GM21786 (cell line): ENCODE results near the gene CEBPA.
"Not testable (repeated sequence)": the region's sequence is repeated elsewhere in the genome, so short reads cannot be mapped to it uniquely, and the experiment has no call there.

Source experiments
- ATAC-seq: cut with Tn5 transposase; IDR thresholded peaks from one replicate; pipeline ENCODE4 v1.9.1; 2021; ENCODE audit not compliant: unreplicated experiment

The CEBPA gene

DNA sequence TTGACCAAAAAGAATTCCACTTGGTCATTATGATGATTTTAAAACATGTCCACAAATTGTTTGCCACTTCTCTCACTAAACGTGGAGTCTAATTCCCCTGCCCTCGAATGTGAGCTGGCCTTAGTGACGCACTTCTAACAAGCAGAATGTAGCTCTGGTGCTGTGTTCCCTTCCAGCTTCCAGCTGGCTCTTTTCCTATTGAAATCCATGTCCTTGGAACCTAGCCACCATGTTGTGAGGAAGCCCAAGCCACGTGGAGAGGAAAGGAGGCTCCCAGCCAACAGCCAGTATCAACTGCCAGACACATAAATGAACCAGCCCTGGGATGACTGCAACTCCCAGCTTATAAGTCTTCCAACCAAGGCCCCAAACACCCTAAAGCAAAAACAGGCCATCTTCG is 23.6 kb upstream of the CEBPA start:
- no peak for ATAC-seq

DNA sequence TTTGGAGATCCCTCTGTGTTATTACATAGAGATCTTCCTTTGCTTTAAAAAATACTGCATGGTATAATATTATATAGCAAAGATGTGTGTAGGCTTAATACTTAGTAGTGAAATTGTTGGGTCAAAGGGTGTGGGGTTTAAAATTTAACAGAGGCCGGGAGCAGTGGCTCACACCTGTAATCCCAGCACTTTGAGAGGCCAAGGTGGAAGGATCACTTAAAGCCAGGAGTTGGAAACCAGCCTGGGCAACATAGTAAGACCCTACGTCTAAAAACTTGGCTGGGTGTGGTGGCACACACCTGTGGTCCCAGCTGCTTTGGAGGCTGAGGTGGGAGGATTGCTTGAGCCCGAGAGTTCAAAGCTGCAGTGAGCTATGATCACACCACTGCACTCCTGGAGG is 22.3 kb upstream of the CEBPA start:
- ATAC-seq, result no peak

DNA sequence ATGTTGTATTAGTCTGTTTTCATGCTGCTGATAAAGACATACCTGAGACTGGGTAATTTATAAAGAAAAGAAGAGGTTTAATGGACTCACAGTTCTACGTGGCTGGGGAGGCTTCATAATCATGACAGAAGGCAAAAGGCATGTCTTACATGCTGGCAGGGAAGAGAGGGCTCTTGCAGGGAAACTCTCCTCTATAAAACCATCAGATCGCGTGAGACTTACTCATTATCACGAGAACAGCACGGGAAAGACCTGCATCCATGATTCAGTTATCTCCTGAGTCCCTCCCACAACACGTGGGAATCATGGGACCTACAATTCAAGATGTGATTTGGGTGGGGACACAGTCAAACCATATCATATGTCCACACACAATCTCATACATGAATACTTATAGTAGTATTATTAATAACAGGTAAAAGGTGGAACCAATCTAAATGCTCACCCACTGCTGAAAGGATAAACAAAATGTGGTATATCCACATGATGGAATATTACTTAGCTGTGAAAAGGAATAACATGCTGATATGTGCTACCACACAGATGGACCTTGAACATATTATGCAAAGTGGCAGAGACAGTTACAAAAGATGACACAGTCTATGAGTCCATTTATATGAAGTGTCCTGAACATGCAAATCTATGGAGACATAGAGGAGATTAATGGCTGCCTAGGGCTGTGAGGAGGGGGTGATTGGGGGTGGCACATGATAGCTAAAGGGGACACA is 20.9 kb upstream of the CEBPA start:
- no peak for ATAC-seq

DNA sequence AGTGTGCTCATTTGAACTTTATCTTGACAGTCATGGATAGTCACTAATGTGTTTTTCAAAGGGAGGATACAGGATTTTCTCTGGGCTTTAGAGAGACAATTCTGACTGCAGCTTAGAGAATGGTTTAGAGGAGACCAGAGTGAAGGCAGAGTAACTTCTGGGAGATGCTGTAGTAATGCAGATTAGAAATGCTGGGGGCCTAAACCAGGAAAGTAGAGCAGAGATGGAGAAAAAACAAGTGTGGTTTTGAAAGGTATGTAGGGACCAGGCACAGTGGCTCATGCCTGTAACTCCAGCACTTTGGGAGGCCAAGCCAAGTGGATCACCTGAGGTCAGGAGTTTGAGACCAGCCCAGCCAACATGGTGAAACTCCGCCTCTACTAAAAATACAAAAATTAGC is 18.3 kb upstream of the CEBPA start:
- no peak for ATAC-seq

DNA sequence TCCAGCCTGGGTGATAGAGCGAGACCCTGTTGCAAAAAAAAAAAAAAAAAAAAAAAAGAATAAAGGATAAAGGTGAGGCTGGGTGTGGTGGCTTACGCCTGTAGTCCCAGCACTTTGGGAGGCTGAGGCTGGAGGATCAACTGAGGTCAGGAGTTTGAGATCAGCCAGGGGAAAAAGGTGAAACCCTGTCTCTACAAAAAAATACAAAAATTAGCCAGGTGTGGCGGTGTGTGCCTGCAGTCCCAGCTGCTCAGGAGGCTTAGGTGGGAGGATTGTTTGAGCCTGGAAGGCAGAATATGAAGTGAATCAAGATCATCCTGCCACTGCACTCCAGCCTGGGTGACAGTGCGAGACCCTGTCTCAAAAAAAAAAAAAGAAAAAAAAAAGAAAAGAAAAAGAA is 15.7 kb upstream of the CEBPA start:
- not testable (repeated sequence) for ATAC-seq

DNA sequence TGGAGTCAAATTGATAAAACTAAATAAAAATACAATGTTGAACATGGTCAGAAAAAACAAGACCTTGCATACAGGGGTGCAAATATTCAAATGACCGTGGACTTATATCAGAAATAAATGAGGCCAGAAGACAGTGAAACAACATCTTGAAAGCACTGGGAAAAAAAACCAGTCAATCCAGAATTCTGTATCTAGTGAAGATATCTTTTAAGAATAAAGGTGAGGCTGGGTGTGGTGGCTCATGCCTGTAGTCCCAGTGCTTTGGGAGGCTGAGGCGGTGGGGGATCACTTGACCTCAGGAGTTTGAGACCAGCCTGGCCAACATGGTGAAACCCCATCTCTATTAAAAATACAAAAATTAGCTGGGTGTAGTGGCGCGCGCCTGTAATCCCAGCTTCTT is 15.2 kb upstream of the CEBPA start:
- ATAC-seq, result no peak

DNA sequence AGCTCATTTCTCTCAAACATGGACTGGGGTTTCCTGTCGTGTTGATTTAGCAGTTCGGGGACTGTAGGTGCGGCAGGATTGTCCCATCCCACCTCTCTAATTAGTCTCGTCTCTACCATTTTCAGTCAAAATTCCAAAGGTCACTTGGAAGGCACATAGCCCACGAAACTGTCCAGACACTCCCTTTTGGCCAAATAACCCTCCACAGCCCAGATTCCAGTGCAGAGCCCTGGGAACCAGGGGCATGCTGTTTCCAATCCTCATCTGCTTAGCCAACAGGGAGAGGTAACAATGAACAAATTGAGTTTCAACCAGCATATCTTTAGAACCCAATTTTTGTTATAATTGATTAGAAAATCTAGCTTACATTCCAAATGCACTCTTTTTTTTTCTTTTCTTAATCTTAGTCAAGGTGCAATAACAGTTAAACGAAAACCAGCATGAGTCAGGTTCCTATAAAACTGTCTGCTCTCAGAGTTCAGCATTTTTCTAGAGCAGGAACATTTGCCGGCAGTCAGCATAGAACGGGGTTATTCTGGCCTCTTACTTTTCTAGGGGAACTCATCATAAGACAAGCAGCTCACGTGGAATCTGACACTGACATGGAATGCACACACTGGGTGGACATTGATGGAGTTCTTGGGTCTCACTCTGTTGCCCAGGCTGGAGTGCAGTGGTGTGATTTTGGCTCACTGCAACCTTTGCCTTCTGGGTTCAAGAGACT is 14.4 kb upstream of the CEBPA start:
- ATAC-seq, result no peak

DNA sequence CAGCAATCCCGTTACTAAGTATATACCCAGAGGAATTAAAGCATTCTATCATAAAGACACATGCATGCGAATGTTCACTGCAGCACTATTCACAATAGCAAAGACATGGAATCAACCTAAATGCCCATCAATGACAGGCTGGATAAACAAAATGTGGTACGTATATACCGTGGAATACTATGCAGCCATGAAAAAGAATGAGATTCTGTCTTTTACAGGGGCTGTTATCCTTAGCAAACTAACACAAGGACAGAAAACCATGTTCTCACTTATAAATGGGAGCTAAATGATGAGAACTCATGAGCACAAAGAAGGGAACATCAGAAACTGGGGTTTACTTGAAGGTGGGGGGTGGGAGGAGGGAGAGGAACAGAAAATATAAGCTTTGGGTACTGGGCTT is 10.5 kb upstream of the CEBPA start:
- ATAC-seq, result not testable (repeated sequence)

DNA sequence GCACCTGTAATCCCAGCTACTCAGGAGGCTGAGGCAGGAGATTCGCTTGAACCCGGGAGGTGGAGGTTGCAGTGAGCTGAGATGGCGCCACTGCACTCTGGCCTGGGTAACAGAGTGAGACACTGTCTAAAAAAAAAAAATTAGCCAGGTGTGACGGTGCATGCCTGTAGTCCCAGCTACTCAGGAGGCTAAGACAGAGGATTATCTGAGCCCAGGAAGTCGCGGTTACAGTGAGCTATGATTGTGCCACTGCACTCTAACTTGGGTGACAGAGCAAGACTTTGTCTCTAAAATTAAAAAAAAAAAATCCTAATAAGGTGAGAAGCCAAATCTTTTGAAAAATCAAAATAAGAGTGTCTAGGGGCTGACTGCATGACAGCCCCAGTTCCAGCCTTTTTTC is 9.7 kb upstream of the CEBPA start:
- ATAC-seq, result no peak

DNA sequence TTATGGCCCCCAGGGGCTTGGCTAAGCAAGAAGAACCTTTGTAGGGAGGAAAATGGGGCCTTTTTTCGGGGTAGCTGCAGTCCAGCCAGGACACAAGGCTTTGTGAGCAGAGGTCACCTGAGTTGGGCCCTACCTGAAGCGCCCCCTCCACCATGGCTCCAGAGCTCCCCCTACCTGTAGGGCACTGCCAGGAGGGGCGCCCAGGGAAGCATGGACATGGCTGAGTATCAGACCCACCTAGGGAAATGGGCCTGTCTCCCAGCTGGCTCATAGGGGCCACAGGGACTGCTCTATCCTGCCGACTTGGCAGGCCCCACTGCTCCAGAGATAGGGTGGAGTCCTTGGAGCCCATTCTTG is 9.0 kb upstream of the CEBPA start:
- ATAC-seq, result no peak

DNA sequence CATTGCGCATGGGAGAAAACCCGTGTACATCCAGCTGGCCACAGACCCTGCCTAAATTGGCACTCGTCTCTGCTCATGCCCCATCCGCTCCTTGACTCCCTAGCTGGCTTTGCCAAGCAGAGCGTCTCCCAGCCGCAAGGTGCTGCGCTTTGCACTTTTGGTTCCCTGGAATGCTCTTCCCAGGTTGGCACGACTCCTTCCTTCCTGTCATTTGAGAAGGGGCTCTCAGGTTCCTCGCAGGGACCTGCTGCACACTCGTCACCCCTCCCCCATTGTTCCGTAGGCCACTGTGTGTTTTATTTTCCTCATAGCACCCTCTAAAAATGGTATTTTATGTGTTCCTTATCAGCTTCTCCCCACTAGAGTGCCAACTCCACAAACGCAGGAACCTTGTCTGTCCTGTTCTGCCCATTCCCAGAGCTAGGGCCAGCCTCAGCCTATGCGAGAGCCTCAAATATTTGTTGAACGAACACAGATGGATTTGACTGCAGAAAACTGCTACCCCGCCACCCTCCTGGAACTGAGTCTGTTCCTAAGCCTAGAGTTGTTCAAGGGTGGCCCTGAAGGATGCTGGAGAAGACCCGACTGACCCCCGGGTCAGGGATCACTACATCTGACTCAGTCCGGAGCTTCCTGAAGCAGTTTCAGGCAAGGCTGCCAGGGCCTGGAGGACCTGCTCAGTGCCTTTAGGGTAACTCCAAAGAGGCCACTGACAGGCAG is 8.4 kb upstream of the CEBPA start:
- ATAC-seq, result no peak

DNA sequence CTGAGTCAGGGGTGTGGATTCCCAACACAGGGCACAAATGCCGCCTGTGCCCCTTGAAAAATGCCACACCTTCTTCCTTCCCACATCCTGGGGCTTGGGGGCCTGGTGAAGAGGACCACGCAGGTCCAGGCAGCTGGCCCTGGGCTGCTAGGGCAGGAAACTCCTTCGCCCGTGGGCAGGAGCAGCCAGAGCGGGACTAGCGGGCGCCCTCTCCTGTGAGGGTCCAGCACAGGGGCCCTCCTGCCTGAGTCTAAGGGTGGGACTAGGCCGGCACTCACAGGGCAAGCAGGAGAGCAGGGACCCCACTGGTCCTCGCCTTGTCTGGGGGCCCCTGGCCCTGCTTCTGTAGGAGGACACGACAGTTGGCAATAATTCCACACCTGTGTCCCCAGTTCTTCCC is 7.5 kb upstream of the CEBPA start:
- no peak for ATAC-seq

DNA sequence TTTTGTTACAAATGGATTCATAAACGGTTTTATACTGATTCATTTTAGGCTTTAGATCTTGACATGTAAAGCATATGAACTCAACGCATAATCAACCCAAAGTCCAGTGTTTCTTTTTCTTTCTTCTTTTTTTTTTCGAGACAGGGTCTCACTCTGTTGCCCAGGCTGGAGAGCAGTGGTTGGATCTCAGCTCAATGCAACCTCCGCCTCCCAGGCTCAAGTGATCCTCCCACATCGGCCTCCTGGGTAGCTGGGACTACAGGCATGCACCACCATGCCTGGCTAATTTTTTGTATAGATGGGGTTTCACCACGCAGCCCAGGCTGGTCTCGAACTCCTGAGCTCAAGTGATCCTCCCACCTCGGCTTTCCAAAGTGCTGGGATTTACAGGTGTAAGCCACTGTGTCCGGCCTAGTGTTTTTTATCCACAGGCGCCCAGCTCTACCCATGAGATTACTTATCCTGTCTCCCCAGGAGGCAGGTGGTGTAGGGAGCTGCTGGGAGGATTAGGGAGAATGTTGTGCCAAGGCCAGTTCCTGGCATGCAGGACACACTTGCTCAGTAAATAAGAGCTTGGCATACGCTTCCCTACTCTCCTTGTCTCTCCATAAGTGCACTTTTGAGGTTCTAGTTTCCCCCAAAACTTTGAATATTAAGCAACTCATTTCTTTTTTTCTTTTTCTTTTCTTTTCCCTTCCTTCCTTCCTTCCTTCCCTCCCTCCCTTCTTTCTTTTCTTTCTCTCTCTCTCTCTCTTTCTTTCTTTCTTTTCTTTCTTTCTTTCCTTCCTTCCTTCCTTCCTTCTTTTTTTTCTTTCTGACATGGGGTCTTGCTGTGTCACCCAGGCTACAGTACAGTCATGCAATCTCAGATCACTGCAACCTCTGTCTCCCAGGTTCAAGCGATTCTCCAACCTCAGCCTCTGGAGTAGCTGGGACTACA is 4.8 kb upstream of the CEBPA start:
- no peak for ATAC-seq

DNA sequence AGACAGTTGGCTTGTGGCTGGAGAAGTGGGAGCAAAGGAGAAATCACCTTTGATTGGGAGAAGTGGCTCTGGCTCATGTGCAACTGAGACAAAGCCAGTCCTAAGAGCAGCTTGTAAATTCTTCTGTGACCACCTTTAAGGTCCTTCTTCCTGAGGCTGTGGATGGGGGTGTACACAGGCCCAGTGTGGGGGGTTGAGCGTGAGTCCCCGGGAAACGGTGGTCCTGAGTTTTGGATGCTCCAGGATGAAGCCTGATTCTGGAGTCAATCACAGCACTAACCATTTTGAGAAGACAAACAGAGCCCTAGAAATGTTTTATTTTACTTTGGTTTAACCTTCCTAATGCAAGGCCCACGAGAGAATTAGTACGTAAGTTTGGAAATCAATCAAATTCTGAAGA is 3.9 kb upstream of the CEBPA start:
- no peak for ATAC-seq

DNA sequence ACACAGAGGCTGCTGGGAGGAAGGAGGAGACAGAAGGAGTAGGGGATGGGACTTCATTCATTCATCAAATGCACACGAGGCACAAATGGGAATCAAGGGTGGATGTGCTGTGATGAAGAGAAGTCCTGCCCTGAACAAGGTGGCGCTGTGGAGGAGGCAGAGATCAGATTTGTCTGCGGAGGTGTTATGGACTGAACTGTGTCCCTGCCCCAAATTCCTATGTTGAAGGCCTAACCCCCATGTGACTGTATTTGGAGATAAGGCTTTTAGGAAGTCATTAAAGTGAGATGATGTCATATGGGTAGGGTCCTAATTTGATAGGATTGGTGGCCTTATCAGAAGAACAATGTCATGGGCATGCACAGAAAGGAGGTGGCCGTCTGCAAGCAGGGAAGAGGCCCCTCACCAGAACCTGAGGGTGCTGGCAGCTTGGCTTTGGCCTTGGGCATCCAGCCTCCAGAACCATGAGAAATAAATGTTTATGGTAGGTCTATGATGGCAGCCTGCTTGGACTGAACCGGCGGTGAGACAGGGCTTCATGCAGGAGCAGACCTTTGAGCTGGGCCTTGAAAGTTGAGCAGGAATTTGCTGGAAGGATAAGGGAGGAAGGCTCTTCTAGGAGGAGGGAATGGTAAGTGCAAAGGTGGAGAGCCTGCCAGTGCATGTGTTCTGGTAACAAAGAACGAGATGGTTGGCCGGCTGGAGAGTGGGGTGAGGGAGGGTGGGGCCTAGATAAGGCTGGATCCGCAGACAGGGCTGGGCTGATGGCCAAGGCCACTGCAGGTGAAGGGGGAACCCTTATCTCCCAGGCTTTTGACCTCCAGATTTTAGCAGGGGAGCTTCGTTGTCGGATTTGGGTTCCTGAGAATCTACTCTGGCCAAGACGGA is 2.7 kb upstream of the CEBPA start:
- ATAC-seq, result no peak

DNA sequence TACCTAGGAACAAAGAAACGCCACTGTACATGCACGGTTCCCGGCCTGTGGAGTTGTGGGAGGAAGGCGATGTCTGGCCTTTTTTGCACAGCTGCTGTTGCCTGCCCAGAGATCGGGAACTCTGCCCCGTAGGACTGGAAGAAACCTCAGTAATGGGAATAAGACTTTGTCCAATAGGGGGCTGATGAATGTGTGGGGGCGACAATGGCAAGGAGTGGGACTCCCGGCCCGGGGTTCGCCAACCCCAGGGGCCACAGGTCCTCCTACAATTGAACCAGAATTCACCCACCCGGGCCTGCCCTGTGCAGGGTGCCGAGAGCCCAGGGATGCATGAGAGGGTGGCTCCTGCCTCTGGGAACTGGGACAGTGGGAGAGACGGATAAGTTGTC is 2.0 kb upstream of the CEBPA start:
- no peak for ATAC-seq

DNA sequence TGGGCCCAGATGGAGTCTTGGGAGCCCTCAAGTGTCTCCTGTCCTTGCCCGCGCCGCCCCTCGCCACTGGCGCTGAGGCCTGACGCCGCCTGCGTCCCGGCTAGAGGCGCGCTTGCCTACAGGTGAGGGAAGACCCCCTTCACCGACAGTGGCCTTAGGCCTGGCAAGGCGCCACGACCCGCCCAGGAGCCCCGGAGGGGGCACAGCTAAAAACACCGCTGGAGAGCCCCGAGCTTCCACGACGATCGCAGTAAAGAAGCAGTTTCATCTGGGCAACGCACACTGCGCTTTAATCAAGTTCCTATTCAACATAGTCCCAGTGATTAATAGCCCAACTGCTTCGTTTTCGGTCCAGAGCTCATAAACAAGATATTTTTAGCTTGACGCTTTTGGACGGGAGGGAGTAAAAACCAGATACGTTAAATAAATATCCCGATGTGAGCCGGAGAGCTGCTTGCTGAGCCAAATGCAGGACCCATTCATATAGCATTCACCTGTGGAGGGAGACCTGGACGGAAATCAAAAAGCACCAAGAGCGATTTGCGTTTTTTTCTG is 1.5 kb upstream of the CEBPA start:
- no peak for ATAC-seq

DNA sequence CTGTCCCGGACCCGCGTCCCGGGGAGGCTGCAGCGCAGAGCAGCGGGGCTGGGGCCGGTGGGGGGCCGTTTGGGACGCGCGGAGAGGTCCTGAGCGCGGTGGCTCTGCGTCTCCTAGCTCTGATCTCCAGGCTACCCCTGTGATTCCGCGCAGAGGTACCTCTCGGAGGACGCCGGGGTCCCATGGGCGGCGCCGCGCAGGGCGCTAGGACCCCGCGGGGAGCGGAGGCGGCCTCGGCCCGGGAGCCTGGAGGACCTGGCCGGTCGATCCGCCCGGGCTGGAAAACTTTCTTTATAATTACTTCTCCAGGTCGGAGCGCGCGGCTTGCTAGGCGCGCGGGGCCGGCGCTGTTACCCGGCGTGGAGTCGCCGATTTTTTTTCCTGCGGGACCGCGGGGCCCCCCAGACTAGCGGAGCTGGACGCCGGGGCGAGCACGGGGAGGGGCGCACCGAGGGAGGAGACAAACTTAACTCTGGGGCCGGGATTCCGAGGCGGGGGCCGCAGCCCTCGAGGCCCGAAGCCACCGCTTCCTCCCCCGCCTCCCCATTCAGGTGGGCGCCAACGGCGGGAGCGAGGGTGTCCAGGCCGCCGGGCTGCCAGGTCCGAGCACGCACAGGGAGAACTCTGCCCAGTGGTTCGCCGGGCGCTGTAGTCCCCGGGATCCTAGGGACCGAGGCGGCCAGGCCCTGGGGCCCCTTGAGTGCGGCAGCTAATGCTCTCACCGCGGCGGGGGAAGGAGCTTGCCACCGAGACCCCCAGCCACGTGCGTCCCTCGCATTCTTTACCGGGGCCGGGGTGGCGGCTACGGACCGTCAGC is 848 bp upstream of the CEBPA start:
- ATAC-seq, result peak; percentile 28

DNA sequence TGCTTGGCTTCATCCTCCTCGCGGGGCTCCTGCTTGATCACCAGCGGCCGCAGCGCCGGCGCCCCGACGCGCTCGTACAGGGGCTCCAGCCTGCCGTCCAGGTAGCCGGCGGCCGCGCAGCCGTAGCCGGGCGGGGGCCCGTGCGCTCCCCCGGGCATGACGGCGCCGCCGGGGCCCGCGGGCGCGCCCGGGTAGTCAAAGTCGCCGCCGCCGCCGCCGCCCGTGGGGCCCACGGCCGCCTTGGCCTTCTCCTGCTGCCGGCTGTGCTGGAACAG is 497 bp downstream of the CEBPA start:
- ATAC-seq, result no peak
